IPS DF 4.7 (cell line): ENCODE data around the gene PTPRG.

Source experiments
- DNase-seq: peaks from one replicate; pipeline ENCODE4 v3.0.0-alpha.2; 2013; ENCODE audit warnings: low spot score; ENCODE audit errors: extremely low read depth

Gene PTPRG

DNA sequence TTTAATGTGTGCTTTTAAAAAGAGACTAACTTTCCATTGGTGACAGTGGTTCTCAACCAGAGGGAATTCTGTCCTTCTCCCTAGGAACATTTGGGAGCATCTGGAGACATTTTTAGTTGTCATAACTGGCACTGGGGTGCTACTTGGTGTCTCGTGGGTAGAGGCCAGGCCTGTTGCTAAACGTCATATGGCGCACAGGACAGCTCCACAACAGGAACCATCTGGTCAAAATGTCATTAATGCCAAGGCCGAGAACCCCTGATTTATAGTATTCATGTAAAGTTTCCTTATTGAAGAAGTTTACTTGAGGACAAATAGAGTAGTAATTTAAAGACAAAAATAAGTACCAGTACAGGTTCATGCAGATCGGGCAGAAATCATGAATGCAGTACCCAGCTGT is 647.7 kb downstream of the PTPRG start:
- DNase-seq: no peak

DNA sequence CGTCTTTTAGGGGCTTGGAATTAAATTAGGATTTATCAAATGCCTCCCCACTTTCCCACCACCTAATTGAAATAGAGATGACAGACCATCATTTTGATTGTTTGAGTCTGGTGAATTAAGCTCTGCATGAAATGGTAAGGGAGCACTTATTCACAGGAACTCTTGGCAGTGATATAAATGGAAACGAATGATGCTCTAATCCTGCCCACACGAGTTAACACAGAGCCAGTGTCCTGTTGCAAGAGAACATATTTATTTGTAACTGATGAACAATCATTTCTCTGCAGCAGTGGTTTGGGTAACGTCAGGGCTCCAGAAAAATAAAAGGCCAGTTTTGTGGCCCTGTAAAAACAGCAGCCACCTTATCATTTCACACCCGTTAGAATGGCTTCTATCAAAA is 648.6 kb downstream of the PTPRG start:
- no peak for DNase-seq

DNA sequence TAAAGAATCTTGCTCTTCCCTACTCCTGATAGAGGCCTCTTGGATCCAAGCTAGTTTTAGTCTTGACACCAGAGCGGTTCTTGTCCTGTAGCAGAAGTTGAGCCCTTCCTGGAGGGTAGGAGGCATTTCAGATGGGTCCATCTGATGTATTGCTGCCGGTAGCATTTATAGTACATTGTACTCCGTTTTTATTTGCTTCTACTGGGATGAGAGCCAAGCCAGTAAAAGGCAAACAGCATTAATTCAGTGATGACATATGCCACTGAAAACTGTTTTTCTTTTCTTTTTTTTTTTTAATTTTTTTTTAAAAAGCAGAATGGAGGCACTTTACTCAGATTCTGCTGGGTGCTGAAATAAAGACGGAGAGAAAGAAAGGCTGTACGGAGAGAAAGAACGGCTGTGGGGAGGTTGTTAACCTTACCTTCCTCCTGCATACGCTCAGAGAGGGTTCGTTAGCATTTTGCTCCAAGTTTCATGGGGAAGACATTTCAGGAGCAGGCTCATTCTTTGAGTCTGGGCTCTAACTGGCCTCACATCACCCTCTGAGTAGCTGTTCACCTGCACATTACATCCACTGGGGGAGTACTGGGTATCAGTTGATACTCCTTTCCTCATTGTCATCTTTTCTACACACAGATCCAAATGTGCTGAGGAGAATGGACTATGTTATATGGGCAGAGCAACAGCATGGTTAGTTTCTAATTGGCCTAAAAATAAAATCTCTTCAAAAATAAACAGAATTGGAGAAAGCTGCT is 650.5 kb downstream of the PTPRG start:
- DNase-seq: no peak

DNA sequence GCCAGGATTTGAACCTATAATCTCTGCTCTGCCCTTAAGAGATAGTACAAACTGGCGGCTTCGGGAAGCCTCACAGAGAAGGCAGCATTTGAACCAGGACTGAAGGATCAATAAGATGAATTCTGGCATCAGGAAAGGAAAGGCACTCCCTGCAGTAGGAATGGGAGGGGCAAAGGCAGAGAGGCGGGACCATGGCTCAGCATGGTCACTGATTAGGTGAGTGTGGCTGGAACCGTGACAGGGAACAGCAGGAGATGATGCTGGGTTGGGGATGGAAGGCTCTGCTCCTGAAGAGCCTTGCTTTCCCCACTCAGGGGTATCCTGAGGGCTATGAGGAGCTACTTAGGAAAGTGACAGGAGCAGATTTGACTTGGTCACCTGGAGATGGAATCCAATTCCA is 653.5 kb downstream of the PTPRG start:
- no peak for DNase-seq

DNA sequence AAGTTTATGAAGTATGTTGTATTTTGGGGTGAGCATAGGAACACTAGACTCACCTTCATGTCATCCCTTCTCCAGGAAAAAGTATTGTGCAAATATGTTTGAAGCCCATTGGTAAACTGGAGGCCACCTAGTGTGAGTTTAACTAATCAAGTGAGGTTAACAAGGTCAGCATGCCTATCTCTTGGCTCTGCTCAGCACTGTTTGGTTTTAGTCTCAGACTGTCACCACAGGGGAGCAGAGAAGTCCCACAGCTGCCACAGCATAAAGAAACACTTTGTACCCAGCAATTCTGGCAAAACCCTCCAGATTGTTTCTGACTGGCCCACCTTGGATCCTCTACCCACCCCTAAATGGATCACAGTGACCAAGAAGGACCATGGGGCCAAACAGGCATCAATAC is 659.2 kb downstream of the PTPRG start:
- no peak for DNase-seq

DNA sequence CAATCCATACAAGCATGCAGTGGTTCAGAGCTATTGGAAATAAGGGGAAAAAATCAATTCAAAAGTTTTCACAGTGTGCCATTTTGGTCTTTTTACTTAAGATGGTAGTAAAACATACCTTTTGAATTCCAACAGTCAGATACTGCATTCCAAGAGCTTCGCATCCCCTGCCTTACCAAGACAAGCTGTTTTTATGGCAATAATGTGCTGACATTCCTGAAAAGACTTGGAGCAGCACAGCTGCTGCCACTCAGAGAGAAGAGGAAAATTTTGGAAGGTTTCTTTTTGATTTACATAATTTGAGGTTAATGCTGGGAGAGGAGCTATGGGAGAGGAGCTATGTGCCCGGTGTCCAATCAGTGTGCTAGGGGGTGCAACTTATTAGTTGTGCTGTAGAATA is 663.7 kb downstream of the PTPRG start:
- DNase-seq: no peak

DNA sequence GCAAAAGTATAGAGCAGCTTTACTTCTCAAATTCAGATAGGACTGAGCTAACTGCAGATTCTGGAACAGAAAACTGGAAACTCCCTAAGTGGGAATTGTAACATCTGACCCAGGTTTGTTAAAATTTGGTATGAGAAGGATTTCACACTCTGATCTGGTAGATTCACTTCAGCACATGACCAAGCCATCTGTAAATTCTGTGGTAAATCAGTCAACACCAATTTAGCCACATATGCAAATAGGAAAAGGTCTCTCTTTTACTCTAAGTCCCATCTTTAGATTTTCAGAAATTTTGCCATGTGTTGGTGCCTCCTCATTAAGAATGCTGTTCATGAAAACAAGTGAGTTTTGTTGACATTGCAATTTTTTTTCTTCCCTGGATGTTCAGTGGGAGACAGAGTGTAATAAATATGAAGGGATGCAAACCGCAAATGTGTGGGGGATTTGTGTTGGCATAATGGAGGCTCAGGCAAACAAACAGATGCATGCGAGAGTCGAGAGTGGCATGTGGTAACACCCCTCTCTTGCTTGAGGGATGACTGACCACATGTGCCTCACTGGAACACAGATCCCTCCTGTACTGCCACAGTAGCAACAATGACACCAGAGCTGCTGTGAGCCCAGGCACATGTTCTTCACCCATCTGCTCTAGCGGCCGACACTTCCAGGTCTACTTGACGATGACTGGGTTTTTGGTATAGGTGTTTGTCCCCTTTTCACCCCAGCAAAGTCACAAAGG is 665.4 kb downstream of the PTPRG start:
- no peak for DNase-seq

DNA sequence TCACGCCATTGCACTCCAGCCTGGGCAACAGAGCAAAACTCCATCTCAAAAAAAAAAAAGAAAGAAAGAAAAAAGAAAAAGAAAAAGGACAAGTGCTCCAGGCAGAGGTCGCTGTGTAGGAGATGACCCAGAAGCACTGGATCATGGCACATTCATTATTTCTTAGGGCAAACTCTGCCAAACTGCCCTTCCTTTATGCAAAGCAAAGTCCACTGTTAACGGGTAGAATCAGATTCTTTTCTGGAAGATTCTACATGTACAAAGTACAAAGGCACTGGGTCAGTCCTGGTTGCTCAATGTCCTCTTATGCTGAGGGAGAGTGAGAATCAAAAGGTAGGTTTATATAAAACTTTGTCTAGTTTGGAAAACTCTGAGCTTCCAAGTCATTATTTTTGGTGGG is 667.1 kb downstream of the PTPRG start:
- no peak for DNase-seq

DNA sequence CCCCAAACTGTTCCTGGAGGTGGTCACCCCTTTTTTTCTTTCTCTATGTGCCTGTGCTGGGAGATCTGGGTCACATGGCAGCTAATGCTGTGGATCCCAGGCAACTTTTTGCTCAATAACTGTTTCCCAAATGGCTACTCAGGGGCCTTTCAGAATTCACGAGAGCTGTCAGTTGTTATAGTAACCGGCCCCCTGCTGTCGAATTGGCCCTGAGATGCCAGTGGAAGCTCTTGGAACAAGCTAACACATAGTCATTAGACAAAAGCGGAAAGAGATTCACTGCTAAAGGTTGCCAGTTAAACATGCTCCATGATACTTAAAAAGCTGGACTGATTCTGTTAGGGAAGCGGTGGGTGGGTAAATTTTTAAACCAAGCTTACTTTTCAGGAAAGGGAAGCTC is 667.8 kb downstream of the PTPRG start:
- no peak for DNase-seq

DNA sequence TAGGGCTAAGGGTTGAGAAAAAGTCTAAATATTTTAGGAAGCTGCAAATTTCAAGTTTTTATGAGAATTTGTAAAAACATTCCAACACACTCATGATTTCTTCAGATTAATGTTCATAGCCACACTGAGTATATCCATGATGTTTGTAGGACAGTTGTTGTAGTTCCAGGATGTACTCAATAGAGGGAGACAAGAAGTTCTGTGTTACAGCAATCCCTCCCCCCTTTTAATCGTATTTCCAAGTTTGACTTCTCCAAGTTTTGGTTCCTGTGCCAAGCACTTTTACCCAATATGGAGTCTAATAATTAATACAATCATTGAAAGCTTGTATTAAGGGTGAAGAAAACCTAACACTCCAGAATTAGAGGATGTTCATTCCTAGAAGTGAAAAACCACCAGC is 668.5 kb downstream of the PTPRG start:
- DNase-seq: no peak

DNA sequence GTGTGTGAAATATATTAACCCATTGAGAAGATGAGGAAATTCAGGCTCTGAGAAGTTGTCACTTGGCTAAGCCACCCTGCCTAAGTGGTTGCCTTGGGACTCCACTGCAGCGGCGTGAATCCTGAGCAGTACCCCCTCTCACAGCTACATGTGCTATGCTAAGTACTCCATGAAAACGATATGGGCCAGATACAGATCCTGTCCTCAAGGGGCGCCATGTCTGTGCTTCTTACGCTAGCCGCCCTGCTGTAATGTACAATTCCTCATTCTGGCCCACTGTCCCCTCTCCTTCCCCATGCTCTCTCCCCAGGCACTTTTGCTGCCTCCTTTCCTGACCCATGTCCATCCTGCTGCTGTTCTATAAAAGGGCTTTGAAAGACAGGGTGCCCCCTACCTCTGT is 671.7 kb downstream of the PTPRG start:
- no peak for DNase-seq

DNA sequence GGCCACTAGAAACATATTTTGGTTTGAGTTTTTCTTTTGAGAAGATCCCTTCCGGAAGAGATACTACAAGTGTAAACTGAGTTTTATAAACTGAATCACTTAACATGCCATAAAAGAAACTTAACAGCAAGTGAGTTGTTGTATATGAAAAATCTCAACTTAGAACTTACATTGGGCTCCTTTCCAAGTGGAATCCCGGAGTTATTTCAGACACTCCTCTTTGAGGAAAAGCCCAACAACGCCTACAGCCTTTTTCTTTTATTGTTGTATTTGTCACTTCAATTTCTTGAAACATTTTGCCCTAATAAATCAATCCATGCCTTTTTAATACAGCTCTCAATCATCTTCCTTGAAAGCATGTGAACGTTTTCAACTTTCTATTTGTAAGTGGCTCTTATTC is 674.6 kb downstream of the PTPRG start:
- DNase-seq: no peak

DNA sequence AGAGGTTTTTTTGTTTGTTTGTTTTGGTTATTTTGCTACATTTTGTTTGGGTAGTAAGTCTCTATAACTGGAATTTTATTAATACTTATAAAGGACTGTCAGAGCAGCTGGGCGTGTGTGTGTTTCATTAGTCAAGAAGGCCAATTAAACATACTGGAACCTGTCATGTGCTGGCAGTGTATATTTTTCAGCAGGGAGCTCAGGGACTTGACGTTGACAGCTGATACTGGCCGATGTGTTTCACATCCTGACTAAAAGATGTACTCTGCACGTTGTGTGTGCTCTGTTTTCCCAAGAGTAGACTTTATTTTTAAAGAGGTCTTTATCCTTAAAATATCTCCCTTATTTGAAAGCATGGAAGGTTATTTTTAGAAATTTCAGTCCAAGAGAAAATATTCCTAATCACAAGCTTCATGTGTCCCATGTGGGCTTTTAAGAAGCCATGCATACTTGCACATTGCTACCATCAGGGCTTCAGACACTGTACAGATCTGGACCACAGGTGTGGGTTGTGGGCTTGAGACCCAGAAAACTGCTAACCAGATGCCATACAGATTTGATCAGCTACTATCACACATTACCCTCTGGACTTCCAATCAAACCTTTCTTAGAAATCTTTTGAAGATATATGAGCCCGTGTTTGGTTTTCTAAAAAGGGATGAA is 676.0 kb downstream of the PTPRG start:
- no peak for DNase-seq

DNA sequence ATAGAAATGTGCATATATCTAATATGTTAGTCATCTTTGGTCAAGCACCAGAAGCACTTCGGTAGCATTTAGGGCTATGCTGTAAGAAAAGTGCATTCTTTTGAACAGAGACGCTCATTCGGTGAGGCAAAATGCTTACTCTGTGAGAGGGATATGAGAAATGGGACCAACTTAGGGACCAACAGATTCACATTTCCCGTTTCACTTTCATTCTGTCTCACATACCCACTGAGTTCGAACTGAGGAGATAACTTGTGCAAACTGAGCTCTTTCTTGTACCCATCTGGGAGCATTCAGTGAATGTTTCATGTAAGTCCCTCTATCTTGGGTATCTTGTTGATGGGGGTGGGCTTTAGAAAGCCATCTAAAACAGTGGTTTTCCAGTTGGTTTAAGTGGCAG is 676.6 kb downstream of the PTPRG start:
- DNase-seq: no peak

DNA sequence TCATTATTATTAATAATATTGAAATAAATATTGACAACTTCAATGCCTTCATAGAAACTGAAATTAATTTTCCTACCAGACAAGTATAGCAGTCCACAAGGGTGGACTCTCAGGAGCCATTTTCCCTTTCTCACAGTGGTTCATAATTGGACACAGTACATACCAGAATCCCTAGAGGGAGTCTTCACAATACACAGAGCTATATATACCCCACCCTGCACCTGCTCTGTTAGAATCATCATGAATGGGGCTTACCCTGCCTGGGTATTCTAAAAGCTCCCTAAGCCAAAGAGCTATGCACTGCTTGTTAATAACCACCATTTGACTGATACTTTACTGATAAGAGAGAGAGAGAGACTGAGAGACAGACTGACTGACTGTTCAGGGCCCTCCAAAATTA is 677.1 kb downstream of the PTPRG start:
- no peak for DNase-seq

DNA sequence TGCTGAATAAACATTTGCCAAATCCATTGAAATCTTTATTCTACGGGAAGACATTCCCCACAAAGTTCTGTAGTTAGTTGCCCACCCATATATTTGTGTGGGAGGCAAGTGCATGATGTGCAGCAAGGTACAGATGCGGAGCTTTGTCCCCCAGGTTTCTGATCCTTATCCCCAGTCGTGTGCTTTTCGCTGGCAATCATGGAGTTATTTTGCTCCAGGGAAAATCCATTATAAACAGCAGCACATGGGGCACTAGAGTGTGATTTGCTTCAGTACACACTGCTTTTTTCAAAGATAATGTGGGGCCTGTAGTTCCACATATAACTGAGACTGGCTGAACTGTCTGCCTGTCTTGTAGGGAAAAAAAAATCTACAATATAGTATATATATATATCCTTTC is 679.9 kb downstream of the PTPRG start:
- no peak for DNase-seq

DNA sequence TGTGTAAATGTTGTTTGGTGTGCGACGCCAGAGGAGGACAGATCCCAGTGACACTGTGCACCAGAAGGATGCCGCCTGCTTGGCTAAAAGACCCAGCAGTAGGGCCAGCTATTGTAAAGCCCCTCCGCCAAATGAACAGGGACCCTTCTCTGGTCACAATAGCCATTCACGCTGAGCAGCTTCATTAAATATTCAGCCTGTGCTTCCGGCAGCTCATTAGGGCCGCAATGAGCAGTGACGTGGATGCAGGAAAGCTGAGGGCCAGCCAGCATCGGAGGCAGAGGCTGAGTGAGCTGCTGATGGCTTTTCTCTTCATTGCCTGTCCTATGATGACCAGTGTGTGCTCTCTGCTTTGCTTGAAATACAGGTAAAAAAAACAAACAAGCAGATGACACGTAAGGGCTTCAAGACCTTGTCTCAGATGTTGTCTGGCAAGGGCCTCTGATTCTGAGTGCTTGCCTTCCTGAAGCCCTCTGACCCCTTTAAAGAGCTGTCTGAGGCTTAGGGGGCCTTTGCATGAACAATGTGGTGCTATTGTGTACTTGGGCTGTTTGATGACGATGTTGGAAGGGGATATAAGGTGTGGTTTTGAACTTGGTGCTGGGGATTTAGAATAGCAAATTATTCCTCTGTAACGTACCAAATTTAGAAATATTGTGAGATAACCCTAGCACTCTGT is 681.6 kb downstream of the PTPRG start:
- no peak for DNase-seq

DNA sequence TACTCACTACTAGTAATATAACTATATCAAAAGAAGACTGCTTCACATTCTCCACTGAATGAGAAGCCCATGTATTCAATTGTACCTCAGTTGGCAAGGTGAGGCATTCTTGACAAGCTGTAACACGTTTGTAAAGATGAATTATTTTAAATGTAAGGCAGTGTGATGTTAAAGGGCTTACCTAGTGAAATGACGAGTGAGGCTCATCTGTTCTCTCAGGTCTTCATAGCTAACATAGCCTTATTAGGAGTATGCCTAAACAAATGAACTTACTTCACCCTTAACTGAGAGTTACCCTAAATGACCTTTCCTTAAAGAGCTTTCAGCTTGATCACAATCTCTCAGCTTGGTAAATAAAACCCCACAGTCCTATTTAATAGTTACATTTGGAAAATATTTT is 684.7 kb downstream of the PTPRG start:
- DNase-seq: no peak

DNA sequence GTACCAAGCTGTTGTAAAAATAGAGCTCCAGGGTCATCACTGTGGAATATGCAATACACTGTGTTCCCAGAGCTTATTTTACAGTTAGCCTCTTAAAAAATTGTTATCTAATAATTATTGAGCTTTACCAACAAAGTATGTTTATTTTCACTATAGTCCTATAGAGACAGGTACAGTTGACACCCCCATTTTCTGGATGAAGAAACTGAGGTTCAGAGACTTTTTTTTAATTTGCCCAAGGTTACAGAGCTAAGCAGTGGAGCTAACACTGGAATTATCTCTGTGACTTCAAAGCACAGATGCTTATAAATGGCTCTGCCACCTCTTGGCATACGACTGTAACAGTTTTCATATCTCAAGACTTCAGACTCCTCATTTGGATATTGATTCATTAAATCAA is 685.6 kb downstream of the PTPRG start:
- DNase-seq: no peak

DNA sequence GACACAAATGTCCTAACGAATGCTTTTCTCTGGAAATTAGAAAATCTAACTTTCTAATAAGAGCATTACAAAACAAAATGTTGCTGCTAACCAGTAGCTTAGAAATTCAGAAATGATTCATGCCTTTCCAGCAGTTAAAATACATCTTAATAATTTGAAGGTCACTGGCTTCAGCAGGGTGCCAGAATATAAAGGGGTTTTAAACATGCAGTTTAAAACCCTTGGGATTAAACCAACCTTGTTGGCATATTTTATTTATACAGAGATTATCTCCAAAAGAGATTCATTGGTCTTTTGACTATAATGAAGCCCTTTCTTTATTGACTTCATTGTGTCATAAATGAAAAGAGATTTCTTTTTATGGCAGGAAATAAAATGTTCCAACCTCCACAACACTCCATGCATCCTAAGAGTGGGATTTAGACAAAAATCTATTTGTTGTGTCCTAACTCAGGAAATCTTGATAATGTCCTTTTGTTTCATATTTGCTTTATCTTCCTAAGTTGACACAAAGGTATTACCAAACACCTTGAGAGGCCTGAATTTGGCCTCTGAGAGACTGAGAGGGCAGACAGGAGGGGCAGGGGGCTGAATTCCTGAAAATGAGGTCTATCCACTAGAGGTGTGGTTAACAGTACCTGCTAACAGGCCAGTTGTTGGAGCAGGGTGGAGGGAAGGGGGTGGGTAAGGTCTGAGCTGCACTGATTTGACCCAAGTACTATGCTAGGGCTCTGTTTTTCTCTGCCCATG is 687.5 kb downstream of the PTPRG start:
- DNase-seq: no peak

DNA sequence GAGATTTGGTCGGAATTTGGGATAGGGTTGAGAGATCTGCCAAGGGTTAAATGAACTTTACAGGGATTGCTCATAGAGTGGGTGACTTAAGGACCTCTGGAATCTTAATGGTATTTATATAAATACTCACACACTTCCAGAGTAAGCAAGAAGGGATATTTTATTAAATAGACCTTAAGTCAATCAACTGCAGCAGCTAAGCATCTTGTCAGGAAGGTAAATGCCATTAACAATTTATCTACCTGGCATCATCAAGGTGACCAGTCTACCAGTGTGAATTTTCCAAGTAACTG is 688.1 kb downstream of the PTPRG start:
- DNase-seq: no peak
